Glomerular visceral epithelial cell (primary cell): ENCODE results near the gene TELO2.
"Not testable (repeated sequence)": the region's sequence is repeated elsewhere in the genome, so short reads cannot be mapped to it uniquely, and the experiment has no call there.

Source experiments
- DNase-seq: peaks from one replicate; pipeline ENCODE4 v3.0.0-alpha.2; 2016; ENCODE audit errors: extremely low spot score

TELO2 gene

GRCh38 chr16:1475552-1476114, 17.5 kb upstream of the TELO2 start:
- DNase-seq, result no peak

- DNase-seq, result no peak
Observed at GRCh38 chr16:1477033-1477432, 16.1 kb upstream of the TELO2 start.

DNA sequence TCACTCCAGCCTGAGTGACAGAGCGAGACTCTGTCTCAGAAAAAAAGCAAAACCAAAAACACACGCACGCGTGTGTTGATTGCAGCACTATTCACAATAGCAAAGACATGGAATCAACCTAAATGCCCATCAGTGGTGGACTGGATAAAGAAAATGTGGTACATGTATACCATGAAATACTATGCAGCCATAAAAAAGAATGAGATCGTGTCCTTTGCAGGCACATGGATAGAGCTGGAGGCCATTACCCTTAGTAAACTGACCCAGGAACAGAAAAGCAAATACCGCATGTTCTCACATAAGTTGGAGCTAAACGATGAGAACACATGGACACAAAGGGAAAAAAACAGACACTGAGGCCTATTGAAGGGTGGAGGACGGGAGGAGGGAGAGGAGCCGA, 14.2 kb upstream of the TELO2 start:
- not testable (repeated sequence) for DNase-seq

- DNase-seq, result no peak
Observed at GRCh38 chr16:1481906-1482835, 11.0 kb upstream of the TELO2 start.

- DNase-seq, result no peak
Observed at GRCh38 chr16:1485847-1486496, 7.2 kb upstream of the TELO2 start.

GRCh38 chr16:1486551-1487390, 6.4 kb upstream of the TELO2 start:
- no peak for DNase-seq

GRCh38 chr16:1487395-1488053, 5.6 kb upstream of the TELO2 start:
- no peak for DNase-seq

DNA sequence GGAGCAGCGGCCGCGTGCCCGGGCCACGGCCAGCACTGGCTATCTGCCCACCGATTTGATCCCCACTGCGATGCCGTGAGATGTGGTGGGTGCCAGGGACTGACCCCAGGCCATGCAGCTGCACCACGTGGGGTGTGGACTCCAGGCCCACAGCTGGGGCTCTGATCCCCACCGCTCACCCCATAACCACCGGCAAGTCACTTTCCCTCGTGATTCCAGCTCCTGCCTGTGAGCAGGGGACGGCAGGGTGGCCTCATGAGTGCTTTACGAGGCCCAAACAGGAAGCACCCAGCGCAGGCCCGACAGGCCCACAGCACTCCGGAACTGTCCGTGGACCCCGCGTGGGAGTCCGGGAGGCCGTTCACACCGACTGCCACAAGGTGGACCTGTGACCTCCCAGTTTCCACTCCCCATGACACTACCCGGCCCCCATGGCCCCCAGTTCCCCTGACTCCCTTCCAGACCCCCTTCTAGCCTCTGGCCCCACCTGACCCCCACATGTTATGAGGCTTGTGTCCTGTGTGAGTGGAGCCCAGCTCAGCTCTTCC, 5.0 kb upstream of the TELO2 start:
- DNase-seq, result no peak

- DNase-seq, result no peak
Observed at GRCh38 chr16:1488619-1489018, 4.5 kb upstream of the TELO2 start, which contains the start of gene PTX4. TSS of gene PTX4 (minus strand) at chr16:1488944. CDS start at chr16:1488909, 35 bp downstream.

DNA sequence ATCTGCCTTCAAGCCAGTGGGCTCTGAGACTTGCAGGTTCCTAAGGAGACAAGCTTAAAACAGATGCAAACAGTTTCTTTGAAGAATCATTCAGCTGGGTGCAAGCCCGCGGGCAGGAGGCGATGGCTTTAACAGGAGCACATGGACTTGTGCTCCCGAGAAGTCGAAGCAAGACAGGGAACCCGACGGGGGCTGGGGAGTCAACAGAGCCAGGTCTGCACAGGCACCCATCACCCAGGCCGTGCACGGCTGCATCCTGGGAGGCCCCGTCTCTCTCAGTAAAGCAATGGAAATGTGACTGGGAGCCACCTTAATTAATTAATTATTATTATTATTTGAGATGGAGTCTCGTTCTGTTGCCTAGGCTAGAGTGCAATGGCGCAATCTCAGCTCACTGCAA, 4.1 kb upstream of the TELO2 start:
- no peak for DNase-seq

- DNase-seq, result no peak
Observed at GRCh38 chr16:1491327-1491726, 1.8 kb upstream of the TELO2 start.

GRCh38 chr16:1492082-1492922, 858 bp upstream of the TELO2 start:
- no peak for DNase-seq

DNA sequence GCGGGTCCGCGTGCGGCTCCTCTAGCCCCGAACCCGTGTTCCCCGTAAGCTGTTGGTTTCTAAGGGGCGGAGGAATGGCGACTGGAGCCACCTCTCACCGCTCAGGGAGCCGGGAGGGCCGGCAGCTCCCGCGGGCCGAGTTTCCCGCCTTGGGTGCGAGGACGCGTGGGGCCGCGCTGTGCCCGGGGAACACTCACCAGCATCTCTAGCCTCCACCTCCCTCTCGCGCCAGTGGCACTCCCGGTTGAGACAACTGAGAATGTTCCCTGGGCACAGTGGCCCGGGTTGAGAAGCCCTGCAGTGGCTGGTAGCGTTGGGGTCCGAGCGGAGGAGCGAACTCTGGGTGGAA, 560 bp downstream of the TELO2 start:
- peak; percentile 25 for DNase-seq

DNA sequence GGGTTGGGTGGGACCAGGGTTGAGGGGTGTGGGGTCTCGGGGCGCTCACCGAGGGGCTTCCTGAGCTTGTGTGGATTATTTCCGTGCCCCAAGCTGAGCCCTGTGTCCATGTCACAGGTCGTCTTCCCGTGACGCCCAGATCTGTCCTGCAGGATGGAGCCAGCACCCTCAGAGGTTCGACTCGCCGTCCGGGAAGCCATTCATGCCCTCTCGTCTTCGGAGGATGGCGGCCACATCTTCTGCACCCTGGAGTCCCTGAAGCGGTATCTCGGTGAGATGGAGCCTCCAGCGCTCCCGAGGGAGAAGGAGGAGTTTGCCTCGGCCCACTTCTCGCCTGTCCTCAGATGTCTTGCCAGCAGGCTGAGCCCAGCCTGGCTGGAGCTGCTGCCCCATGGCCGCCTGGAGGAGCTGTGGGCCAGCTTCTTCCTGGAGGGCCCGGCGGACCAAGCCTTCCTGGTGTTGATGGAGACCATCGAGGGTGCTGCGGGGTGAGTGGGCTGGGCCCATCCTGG, 1.0 kb downstream of the TELO2 start:
- DNase-seq, result peak; percentile 53

DNA sequence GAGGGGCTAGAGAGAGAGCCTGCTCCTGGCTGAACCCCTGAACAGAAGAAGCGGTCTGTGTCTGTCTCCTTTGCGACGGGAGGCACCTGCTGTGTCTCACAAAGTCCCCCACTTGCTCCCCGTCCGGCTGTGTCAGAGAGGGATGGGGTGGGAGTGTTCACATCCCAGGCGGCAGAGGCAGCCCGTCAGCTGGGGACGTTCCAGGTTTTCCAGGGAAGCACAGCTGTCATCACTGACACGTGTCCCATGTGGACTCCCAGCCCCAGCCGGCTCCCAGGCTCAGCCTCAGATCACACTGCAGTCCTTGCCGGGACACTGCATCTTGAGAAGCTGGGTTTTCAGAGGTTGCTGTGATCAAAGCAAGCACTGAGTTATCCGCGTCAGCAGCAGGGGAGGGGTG, 1.6 kb downstream of the TELO2 start:
- DNase-seq, result no peak

DNA sequence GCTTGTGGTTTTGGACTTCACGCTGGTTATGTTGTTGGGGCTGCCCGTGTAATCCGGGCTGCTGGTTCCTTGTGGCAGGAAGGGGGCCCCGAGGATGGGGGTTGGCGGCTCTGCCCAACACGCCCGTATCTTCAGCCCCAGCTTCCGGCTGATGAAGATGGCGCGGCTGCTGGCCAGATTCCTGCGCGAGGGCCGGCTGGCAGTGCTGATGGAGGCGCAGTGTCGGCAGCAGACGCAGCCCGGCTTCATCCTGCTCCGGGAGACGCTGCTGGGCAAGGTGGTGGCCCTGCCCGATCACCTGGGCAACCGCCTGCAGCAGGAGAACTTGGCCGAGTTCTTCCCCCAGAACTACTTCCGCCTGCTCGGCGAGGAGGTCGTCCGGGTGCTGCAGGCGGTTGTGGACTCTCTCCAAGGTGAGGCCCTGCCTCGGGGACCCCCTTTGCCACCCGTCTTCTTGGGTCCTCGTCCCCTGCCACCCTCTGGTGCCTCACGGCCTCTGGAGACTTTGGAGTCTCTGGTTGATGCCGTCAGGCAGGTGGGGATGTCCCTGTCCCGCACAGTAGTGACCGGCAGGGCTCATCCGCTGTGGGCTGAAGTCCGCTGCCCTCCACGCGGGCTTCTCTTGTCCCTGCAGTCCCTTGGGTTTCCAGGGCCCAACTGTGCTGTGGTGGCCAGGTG, 2.2 kb downstream of the TELO2 start:
- no peak for DNase-seq

- DNase-seq, result no peak
Observed at GRCh38 chr16:1495889-1496262, 2.7 kb downstream of the TELO2 start.

GRCh38 chr16:1496464-1496863, 3.3 kb downstream of the TELO2 start:
- DNase-seq, result no peak

- no peak for DNase-seq
Observed at GRCh38 chr16:1497014-1497598, 3.9 kb downstream of the TELO2 start.
